ENCODE data around the gene TNPO3. TPM values are rescaled to one million over a fixed set of nuclear protein-coding genes. Genes with fewer than 3 reads are reported as not detected.

The TNPO3 gene
- total RNA-seq, 3 donors from 2014 or later, result 36.4 to 42.7 (median 36.6) TPM

DNA sequence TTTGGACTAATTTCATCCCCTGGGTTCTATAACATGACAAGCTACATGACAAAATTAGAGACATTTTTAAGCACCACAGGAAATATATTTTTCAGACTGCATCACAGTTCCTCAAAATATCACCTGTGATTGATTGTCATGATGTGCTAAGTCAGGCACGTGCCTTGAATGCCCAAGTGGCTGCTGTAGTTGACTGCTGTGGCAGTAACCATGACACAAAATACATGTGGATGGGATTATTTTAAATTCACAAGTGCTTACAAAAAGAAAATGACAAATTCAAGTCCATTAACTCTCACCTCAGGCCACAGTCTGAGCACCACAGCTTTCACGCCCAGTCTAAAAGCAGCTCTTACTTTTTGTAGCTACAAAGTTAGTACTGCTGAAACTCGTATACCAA lies 45.5 kb downstream of the TNPO3 start:
- Histone ChIP-seq H3K9me3 (no peaks in the 10 kb centered on the region), H3K27me3 (no peaks in the 10 kb centered on the region), H3K4me1 (no peaks in the 10 kb centered on the region), H3K27ac (no peak overlapping the region), H3K36me3 (peaks cover 8% of the 10 kb centered on the region), H3K4me3 (no peak overlapping the region)
- no peak for DNase-seq (ENCODE audit: low spot score in 2 of 2)
- TF ChIP-seq, protein P1, sequence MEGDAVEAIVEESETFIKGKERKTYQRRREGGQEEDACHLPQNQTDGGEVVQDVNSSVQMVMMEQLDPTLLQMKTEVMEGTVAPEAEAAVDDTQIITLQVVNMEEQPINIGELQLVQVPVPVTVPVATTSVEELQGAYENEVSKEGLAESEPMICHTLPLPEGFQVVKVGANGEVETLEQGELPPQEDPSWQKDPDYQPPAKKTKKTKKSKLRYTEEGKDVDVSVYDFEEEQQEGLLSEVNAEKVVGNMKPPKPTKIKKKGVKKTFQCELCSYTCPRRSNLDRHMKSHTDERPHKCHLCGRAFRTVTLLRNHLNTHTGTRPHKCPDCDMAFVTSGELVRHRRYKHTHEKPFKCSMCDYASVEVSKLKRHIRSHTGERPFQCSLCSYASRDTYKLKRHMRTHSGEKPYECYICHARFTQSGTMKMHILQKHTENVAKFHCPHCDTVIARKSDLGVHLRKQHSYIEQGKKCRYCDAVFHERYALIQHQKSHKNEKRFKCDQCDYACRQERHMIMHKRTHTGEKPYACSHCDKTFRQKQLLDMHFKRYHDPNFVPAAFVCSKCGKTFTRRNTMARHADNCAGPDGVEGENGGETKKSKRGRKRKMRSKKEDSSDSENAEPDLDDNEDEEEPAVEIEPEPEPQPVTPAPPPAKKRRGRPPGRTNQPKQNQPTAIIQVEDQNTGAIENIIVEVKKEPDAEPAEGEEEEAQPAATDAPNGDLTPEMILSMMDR (IDR thresholded peaks at IDR 0.05), result no peak
- TF ChIP-seq POLR2A (IDR thresholded peaks at IDR 0.05), result no peak
- no peak for TF ChIP-seq POLR2AphosphoS5 (IDR thresholded peaks at IDR 0.05)
- intact Hi-C loops (cut with DNase I; ENCODE audit: low total_unique reads), result no loop called here

DNA sequence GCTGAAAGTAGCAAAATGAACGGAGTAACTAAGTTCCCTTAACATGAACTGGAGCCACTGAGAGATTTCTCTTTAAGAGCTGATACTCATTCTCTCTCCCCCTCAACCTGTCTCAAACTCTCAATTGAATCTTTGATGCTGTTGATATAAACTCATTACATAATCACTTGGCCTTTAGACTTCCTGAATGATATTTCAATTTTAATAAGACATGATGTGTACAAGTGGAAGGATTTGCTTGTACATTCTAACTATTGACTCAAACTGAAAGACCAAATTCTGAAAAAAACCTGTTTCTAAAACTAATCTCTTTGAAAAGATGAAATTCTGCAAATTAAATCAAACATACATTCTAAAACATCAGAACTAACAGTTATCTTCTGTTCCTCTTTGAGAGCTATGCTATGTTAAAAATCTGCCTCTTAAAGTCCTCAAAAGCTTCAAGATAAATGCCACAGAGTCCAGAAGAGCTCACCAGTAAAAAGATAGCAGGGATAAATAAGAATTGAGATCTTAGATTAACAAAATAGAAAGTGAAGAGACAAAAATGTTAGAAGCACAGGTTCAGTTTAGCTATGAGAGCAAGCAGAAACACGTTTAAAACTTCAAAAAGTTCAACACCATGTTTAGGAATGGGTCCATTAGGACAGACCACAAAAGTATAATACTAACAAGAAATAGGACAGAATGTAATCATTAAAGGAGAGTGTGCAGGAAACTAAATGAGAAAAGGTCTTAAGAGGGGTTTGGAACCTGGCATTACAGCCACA lies 46.1 kb downstream of the TNPO3 start:
- no peak for TF ChIP-seq POLR2A (IDR thresholded peaks at IDR 0.05)
- TF ChIP-seq, protein P1 (IDR thresholded peaks at IDR 0.05), result no peak
- H3K9me3 ChIP-seq, result no peaks in the 10 kb centered on the region
- DNase-seq (ENCODE audit: low spot score in 2 of 2), result no peak
- H3K4me1 ChIP-seq, result no peaks in the 10 kb centered on the region
- H3K36me3 ChIP-seq, result peaks cover 2% of the 10 kb centered on the region
- H3K27me3 ChIP-seq, result no peaks in the 10 kb centered on the region
- no peak overlapping the region for H3K4me3 ChIP-seq
- intact Hi-C loops (cut with DNase I; ENCODE audit: low total_unique reads), result no loop called here
- no peak overlapping the region for H3K27ac ChIP-seq

DNA sequence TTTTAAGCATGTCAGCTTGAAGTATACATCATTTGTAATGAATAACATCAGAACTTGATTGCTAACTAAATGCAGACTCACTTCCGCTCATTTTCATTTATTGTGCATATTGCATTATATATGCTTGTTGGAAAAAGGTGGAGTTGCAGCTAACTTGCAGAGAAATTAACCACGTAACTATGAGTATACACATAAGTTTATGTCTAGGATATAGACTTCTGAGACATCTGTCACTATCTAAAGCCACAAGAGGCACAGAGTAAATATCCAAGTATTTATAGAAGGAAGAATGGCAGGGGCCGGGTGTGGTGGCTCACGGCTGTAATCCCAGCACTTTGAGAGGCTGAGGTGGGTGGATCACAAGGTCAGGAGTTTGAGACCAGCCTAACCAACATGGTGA lies 47.3 kb downstream of the TNPO3 start:
- H3K4me3 ChIP-seq, result no peak overlapping the region
- intact Hi-C loops (cut with DNase I; ENCODE audit: low total_unique reads), result no loop called here
- no peaks in the 10 kb centered on the region for H3K9me3 ChIP-seq
- no peak for DNase-seq (ENCODE audit: low spot score in 2 of 2)
- TF ChIP-seq POLR2A (IDR thresholded peaks at IDR 0.05), result no peak
- TF ChIP-seq POLR2AphosphoS5 (IDR thresholded peaks at IDR 0.05), result no peak
- no peak overlapping the region for H3K27ac ChIP-seq
- H3K27me3 ChIP-seq, result no peaks in the 10 kb centered on the region
- no peaks in the 10 kb centered on the region for H3K4me1 ChIP-seq
- no peaks in the 10 kb centered on the region for H3K36me3 ChIP-seq

DNA sequence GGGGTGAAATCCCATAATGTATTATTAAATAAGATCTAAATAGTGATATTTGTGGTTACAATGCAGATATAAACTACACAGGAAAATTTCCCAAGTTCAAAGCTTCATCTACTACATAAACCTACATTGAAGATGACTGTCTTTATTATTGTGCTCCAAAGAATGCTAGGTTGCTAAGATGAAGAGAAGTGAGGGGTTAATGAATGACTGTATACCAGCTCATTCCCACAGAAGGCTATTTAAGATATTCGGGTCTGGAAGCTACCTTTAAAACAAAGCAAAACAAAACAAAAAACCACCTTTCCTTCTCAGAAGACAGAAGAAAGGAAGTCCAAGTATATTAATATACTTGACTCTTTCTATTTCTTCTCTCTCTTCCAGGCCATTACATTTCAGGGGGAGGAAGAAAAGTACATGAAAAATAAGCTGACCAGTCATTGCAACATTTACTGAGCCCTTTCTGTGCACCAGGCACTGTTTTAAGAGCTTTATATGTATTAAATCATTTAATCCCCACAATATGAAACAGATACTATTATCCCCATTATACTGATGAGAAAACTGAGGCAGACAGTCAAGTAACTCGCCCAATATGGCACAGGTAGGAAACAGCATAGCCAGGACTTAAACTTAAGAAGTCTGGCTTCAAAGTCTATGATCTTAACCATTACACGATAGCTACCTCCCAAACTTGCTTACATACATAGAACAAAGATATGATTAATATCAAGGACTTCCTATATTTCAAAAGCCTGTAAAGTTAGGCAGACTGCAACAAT lies 48.1 kb downstream of the TNPO3 start:
- Histone ChIP-seq H3K9me3 (no peaks in the 10 kb centered on the region), H3K27ac (no peak overlapping the region), H3K27me3 (no peaks in the 10 kb centered on the region), H3K4me3 (no peak overlapping the region), H3K4me1 (no peaks in the 10 kb centered on the region), H3K36me3 (no peaks in the 10 kb centered on the region)
- TF ChIP-seq POLR2AphosphoS5 (IDR thresholded peaks at IDR 0.05) (no peak), POLR2A (IDR thresholded peaks at IDR 0.05) (no peak)
- TF ChIP-seq, protein P1 (IDR thresholded peaks at IDR 0.05), result no peak
- DNase-seq (ENCODE audit: low spot score in 2 of 2), result no peak
- intact Hi-C loops (cut with DNase I; ENCODE audit: low total_unique reads), result no loop called here

DNA sequence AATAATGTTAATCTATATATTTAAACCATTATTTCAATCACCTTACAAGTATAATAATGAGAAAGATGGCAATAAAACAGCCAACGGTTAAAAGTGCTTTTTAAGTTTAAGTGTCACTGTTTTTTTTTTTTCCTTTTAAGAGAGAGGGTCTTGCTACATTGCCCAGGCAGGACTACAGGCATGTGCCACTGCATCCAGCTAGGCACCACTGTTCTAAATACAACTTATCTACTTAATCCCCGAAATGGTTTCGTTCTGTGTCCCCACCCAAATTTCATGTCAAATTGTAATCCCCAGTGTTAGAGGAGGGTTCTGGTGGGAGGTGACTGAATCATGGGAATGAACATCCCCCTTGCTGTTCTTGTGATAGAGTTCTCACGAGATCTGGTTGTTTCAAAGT lies 49.7 kb downstream of the TNPO3 start:
- Histone ChIP-seq H3K4me1 (no peaks in the 10 kb centered on the region), H3K27ac (no peak overlapping the region), H3K27me3 (no peaks in the 10 kb centered on the region), H3K9me3 (no peaks in the 10 kb centered on the region), H3K36me3 (no peaks in the 10 kb centered on the region), H3K4me3 (no peak overlapping the region)
- TF ChIP-seq, protein P1 (IDR thresholded peaks at IDR 0.05), result no peak
- TF ChIP-seq POLR2A (IDR thresholded peaks at IDR 0.05) (no peak), POLR2AphosphoS5 (IDR thresholded peaks at IDR 0.05) (no peak)
- DNase-seq (ENCODE audit: low spot score in 2 of 2), result no peak
- intact Hi-C loops (cut with DNase I; ENCODE audit: low total_unique reads), result no loop called here

Data from breast epithelium (tissue), 4 donors.